ENCODE measurements around the gene RANGRF.

The RANGRF gene

DNA sequence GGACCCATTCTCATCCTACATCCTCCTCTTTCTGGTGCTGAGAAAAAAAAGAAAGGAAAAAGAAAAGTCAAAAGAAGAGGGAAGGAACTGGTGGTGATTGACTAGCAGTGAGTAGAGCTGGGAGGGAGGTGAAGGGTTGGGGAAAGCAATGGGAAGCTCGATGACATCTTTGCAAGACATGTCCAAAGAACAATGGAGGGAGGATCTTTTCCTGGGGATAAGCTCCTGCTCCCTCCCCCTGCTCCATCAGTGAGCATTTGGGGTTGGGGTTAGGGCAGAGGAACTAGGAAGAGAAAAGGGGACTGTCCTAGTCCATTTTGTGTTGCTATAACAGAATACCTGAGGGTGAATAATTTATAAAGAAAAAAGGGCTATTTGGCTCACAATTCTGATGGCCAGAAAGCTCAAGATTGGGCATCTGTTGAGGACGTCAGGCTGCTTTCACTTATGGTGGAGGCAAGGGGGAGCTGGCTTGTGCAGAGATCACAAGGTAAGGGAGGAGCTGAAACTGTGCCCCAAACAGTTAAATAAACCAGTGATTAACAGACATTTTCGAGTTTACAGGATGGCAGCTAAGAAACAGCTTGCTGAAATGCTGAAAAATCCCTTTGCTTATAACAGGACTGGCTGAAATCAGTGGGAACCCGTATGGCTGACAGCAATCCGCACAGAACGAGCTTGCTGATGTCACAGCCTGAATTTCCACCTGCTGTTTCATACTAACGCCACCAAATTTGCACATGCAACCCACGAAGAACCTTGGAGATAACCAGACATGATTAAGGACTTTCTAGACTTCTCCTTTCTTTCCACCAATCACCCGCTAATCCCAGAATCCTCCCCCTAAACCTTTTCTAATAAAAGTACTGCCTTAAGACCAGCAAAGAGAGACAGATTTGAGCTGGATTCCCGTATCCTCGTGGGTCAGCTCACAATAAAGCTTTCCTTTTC lies 49.6 kb downstream of the RANGRF start:
- Mint-ChIP-seq H3K9me3 (no peaks in the 10 kb centered on the region), H3K4me1 (ENCODE audit: low read depth) (peaks cover 9% of the 10 kb centered on the region), H3K36me3 (ENCODE audit: low read depth) (no peaks in the 10 kb centered on the region), H3K27ac (no peak overlapping the region), H3K27me3 (ENCODE audit: low read depth) (peaks cover 5% of the 10 kb centered on the region), H3K4me3 (no peak overlapping the region)

- Mint-ChIP-seq H3K27ac (no peak overlapping the region), H3K9me3 (no peaks in the 10 kb centered on the region), H3K4me1 (ENCODE audit: low read depth) (peaks cover 9% of the 10 kb centered on the region), H3K36me3 (ENCODE audit: low read depth) (no peaks in the 10 kb centered on the region), H3K4me3 (no peak overlapping the region), H3K27me3 (ENCODE audit: low read depth) (peaks cover 5% of the 10 kb centered on the region)
These were observed 50.3 kb downstream of the RANGRF start for GRCh38 chr17:8338753-8339140.

- H3K9me3 Mint-ChIP-seq: no peaks in the 10 kb centered on the region
- H3K27me3 Mint-ChIP-seq (ENCODE audit: low read depth): peaks cover 5% of the 10 kb centered on the region
- H3K36me3 Mint-ChIP-seq (ENCODE audit: low read depth): no peaks in the 10 kb centered on the region
- H3K4me3 Mint-ChIP-seq: no peak within 1 kb of the TSS
- peaks cover 9% of the 10 kb centered on the region for H3K4me1 Mint-ChIP-seq (ENCODE audit: low read depth)
- H3K27ac Mint-ChIP-seq: no peak within 1 kb of the TSS
These were observed 51.1 kb downstream of the RANGRF start, which contains the start of gene ODF4 for GRCh38 chr17:8339540-8339939. Gene ODF4 (plus strand): TSS chr17:8339840. CDS start chr17:8340052, 212 bp downstream.

Data from T-helper 1 cell treated with Interleukin-12 subunit alpha and Interleukin-12 subunit beta and Interleukin-4 antibody, amounts not matched to agents 30 μg/mL and 1 μg/mL, for 36 hours (primary cell).